HUES6 (cell line): ENCODE measurements around the gene TRMT112.

ENCODE experiments used
- H3K27ac ChIP-seq: 2 replicates; pipeline ENCODE4 v1.7.0; 2013; ENCODE audit warnings: low read depth, mild to moderate bottlenecking, low read length, inconsistent platforms
- H3K27me3 ChIP-seq: 2 replicates; pipeline ENCODE4 v1.6.1; 2013; ENCODE audit warnings: low read length; ENCODE audit not compliant: control insufficient read depth, insufficient read depth
- H3K36me3 ChIP-seq: 2 replicates; pipeline ENCODE4 v1.6.1; 2013; ENCODE audit warnings: low read length; ENCODE audit not compliant: control insufficient read depth, insufficient read depth
- H3K4me1 ChIP-seq: 2 replicates; pipeline ENCODE4 v1.6.1; 2013; ENCODE audit warnings: low read length; ENCODE audit not compliant: control insufficient read depth, insufficient read depth
- H3K4me3 ChIP-seq: 2 replicates; pipeline ENCODE4 v1.5.1; 2013; ENCODE audit warnings: low read depth, low read length
- H3K9ac ChIP-seq: one replicate; pipeline ENCODE4 v1.6.1; 2013; ENCODE audit warnings: mild to moderate bottlenecking, low read length
- H3K9me3 ChIP-seq: 2 replicates; pipeline ENCODE4 v1.6.1; 2013; ENCODE audit warnings: low read depth, low read length; ENCODE audit not compliant: control insufficient read depth, insufficient read depth

Gene TRMT112

GRCh38 chr11:64349025-64349387 is 31.6 kb upstream of the TRMT112 start:
- no peaks in the 10 kb centered on the region for H3K9me3 ChIP-seq
- no peaks in the 10 kb centered on the region for H3K27me3 ChIP-seq
- no peak overlapping the region for H3K4me3 ChIP-seq
- H3K27ac ChIP-seq = no peak overlapping the region
- peaks cover 7% of the 10 kb centered on the region; the same call in 1 of the 2 replicates for H3K4me1 ChIP-seq
- H3K9ac ChIP-seq = no peak overlapping the region
- H3K36me3 ChIP-seq = no peaks in the 10 kb centered on the region

- H3K27me3 ChIP-seq = no peaks in the 10 kb centered on the region
- peaks cover 8% of the 10 kb centered on the region for H3K4me1 ChIP-seq
- H3K4me3 ChIP-seq = no peak overlapping the region
- no peak overlapping the region for H3K9ac ChIP-seq
- H3K36me3 ChIP-seq = no peaks in the 10 kb centered on the region
- no peaks in the 10 kb centered on the region for H3K9me3 ChIP-seq
- no peak overlapping the region for H3K27ac ChIP-seq
Measured at GRCh38 chr11:64348383-64349024, 31.1 kb upstream of the TRMT112 start.

DNA sequence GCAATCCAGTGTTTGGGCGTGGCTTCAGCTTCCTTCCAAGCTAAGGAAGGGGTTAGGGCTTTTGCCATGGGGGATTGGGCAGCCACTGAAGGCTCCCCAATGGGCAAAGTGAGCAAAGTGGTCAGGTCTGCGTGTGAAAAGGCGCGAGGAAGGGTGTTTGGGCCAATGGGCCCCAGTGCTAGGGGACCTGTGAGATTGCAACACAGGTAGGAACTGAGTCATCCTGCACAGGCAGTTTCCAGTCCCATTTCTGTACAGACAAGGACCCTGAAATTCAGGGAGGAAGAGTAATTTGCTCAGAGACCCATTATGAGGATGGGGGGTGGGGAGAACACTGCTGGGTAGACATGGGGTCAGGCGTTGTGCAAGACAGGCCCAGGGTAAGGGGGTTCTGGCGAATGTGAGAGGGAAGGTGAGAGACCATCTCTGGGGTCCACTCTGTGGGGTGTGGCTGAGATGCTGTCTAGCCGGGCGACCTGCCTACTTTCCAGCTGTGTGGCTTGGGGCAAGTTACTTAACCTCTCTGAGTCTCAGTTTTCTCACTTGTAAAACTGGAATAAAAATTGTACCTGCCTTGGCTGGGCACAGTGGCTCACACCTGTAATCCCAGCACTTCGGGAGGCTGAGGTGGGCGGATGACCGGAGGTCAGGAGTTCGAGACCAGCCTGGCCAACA is 30.0 kb upstream of the TRMT112 start:
- Histone ChIP-seq H3K27ac (no peak overlapping the region), H3K9me3 (no peaks in the 10 kb centered on the region), H3K36me3 (no peaks in the 10 kb centered on the region), H3K4me1 (peaks cover 15% of the 10 kb centered on the region), H3K9ac (no peak overlapping the region), H3K27me3 (no peaks in the 10 kb centered on the region), H3K4me3 (no peak overlapping the region)

- Histone ChIP-seq H3K9me3 (no peaks in the 10 kb centered on the region), H3K9ac (no peak overlapping the region), H3K27ac (no peak overlapping the region), H3K4me1 (peaks cover 27% of the 10 kb centered on the region), H3K36me3 (no peaks in the 10 kb centered on the region), H3K27me3 (no peaks in the 10 kb centered on the region), H3K4me3 (no peak overlapping the region)
Measured at GRCh38 chr11:64344787-64345186, 27.4 kb upstream of the TRMT112 start.

- H3K9ac ChIP-seq = no peak overlapping the region
- H3K27ac ChIP-seq = no peak overlapping the region
- H3K4me3 ChIP-seq = no peak overlapping the region
- H3K4me1 ChIP-seq = peaks cover 26% of the 10 kb centered on the region
- no peaks in the 10 kb centered on the region for H3K9me3 ChIP-seq
- no peaks in the 10 kb centered on the region for H3K27me3 ChIP-seq
- no peaks in the 10 kb centered on the region for H3K36me3 ChIP-seq
Measured at GRCh38 chr11:64343767-64344559, 26.6 kb upstream of the TRMT112 start.

DNA sequence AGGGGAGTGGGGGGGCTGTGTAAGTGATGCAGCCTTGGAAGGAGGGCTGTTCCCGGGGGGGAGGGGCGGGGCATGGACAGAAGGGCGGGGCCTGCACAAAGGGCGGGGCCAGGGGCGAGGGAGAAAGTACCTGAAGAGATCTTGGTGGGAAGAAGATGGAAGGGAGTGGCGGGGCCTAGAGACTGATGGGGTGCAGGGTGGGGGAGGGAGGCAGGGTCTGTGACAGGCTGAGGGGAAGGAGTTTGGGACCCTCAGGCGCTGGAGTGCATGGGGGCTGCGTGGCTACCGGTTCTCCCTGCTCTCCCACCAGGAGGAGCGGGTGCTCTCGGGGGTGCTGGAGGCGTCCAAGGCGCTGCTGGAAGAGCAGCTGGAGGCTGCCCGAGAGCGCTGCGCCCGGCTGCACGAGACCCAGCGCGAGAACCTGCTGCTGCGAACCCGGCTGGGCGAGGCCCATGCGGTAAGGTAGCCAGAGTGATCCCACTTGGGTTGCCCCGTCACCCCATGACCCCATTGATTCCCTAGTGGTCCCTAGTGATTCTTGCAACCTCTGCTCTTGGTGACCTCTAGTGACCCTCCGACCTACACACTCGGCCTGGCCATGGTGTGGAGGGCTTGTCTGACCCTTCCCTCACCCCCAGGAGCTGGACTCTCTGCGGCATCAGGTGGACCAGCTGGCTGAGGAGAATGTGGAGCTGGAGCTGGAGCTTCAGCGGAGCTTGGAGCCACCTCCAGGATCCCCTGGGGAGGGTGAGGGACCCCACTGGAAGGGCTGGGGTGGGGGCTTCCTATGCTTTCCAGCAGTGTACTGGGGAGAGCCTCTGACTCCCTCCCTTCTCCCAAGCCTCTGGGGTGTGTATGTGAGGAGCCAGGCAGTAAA is 25.7 kb upstream of the TRMT112 start:
- Histone ChIP-seq H3K9me3 (no peaks in the 10 kb centered on the region), H3K27ac (no peak overlapping the region), H3K27me3 (no peaks in the 10 kb centered on the region), H3K36me3 (no peaks in the 10 kb centered on the region), H3K4me1 (peaks cover 20% of the 10 kb centered on the region), H3K4me3 (peak overlapping the region; percentile 63), H3K9ac (no peak overlapping the region)

DNA sequence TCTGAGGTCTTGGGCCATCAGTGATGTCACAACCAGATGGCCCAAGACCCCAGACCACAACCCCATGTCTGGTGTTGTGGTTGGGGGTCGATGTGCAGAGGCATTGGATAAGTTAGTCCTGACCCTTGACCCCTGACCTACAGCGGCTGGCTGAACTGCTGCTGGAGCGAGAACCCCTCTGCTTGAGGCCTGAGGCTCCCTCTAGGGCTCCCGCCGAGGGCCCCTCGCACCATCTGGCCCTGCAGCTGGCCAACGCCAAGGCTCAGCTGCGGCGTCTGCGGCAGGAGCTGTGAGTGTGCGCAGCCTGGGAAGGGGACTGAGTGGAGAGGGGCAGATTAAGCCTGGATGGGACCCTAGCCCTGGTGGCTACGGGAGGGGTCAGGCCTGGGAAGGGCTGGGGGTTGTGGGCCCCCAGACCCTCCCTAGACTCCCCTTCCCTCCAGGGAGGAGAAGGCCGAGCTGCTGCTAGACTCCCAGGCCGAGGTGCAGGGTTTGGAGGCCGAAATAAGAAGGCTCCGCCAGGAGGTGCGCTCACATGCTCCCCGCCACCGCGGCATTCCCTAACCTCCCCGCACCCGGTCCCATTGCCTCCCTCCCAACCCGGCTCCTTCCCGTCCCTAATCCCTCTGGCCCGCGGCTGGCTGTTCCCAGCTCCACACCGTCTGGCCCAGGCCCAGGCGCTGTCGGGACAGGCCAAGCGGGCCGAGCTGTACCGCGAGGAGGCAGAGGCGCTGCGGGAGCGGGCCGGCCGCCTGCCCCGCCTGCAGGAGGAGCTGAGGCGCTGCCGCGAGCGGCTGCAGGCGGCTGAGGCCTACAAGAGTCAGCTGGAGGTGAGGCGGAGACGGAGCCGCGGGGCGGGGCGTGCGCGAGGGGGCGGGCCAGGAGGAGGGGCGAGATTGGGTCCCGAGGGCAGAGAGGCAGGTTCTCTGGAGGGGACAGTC is 24.8 kb upstream of the TRMT112 start:
- no peaks in the 10 kb centered on the region for H3K36me3 ChIP-seq
- no peaks in the 10 kb centered on the region for H3K27me3 ChIP-seq
- H3K9ac ChIP-seq = no peak overlapping the region
- H3K9me3 ChIP-seq = no peaks in the 10 kb centered on the region
- H3K4me1 ChIP-seq = peaks cover 20% of the 10 kb centered on the region
- peak overlapping the region; percentile 63 for H3K4me3 ChIP-seq
- no peak overlapping the region for H3K27ac ChIP-seq

DNA sequence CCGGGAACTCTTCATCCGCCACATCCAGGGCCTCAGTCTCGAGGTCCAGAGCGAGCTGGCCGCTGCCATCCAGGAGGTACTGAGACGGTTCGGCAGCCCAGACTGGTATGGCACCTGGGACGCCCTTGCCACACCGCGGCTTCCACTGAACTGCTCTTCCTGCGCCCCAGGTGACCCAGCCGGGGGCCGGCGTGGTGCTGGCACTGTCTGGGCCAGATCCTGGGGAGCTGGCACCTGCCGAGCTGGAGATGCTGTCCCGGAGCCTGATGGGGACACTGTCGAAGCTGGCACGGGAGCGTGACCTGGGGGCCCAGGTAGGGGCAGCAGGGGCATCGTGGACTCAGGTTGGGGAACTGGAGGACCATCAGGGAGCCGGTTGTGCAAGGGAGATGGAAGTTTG is 24.1 kb upstream of the TRMT112 start:
- Histone ChIP-seq H3K4me3 (peak overlapping the region; percentile 76), H3K36me3 (no peaks in the 10 kb centered on the region), H3K4me1 (peaks cover 20% of the 10 kb centered on the region), H3K27ac (no peak overlapping the region), H3K9ac (no peak overlapping the region), H3K9me3 (no peaks in the 10 kb centered on the region), H3K27me3 (no peaks in the 10 kb centered on the region)

DNA sequence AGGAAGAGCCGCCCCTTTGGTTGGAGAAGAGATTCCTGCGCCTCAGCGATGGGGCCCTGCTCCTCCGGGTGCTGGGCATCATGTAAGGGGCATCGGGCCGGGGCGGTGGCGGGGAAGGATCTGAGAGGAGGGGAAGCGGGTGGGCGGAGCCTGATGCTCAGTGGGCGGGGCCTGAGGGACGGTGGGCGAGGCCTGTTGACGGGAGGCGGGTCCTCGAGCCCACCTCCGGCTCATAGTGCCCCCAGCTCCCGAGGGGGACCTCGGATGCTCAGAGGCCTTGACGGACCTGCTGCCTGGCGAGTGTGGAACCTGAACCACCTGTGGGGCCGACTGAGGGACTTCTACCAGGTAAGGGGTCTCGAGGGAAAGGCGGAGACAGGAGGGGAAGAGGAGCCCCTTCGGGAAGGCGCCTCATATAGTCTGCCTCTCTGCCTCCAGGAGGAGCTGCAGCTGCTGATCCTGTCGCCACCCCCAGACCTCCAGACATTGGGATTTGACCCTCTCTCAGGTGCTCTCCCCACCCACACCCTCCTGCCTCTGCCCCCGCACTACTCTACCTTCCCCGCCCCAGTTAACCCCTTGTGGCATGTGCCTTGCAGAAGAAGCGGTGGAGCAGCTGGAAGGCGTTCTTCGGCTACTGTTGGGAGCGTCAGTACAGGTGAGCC is 23.4 kb upstream of the TRMT112 start:
- Histone ChIP-seq H3K4me3 (peak overlapping the region; percentile 76), H3K36me3 (no peaks in the 10 kb centered on the region), H3K4me1 (peaks cover 20% of the 10 kb centered on the region), H3K9me3 (no peaks in the 10 kb centered on the region), H3K9ac (no peak overlapping the region), H3K27ac (no peak overlapping the region), H3K27me3 (no peaks in the 10 kb centered on the region)
